ENCODE results near the gene SORL1-AS1.

- TF ChIP-seq EZH2 (IDR thresholded peaks at IDR 0.05; ENCODE audit: borderline replicate concordance, low read depth, low read length, severe bottlenecking), result no peak
- TF ChIP-seq, protein P1, sequence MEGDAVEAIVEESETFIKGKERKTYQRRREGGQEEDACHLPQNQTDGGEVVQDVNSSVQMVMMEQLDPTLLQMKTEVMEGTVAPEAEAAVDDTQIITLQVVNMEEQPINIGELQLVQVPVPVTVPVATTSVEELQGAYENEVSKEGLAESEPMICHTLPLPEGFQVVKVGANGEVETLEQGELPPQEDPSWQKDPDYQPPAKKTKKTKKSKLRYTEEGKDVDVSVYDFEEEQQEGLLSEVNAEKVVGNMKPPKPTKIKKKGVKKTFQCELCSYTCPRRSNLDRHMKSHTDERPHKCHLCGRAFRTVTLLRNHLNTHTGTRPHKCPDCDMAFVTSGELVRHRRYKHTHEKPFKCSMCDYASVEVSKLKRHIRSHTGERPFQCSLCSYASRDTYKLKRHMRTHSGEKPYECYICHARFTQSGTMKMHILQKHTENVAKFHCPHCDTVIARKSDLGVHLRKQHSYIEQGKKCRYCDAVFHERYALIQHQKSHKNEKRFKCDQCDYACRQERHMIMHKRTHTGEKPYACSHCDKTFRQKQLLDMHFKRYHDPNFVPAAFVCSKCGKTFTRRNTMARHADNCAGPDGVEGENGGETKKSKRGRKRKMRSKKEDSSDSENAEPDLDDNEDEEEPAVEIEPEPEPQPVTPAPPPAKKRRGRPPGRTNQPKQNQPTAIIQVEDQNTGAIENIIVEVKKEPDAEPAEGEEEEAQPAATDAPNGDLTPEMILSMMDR (IDR thresholded peaks at IDR 0.05; ENCODE audit: extremely low read depth in 1 of 2, insufficient read depth in 1 of 2, low read depth in 1 of 2, low read length in 2 of 2), result no peak
These were observed 43.9 kb downstream of the SORL1-AS1 start for GRCh38 chr11:121408830-121409229.
